T-helper 1 cell treated with Interleukin-12 subunit alpha and Interleukin-12 subunit beta and Interleukin-4 antibody, amounts not matched to agents 30 μg/mL and 1 μg/mL, for 36 hours (primary cell): ENCODE measurements around the gene STK4.
A peak's percentile ranks its signal among the peaks of the same experiment; 100 is the strongest.

Experiments
- H3K27ac Mint-ChIP-seq: one replicate; pipeline ENCODE4 v1.8.0; 2021; ENCODE audit warnings: mild to moderate bottlenecking, mixed read lengths
- H3K27me3 Mint-ChIP-seq: one replicate; pipeline ENCODE4 v1.8.0; 2021; ENCODE audit warnings: low read depth, mixed read lengths
- H3K36me3 Mint-ChIP-seq: one replicate; pipeline ENCODE4 v1.8.0; 2021; ENCODE audit warnings: low read depth, mixed read lengths
- H3K4me1 Mint-ChIP-seq: one replicate; pipeline ENCODE4 v1.8.0; 2021; ENCODE audit warnings: low read depth, mixed read lengths
- H3K4me3 Mint-ChIP-seq: one replicate; pipeline ENCODE4 v1.8.0; 2021; ENCODE audit warnings: mild to moderate bottlenecking, moderate library complexity, mixed read lengths
- H3K9me3 Mint-ChIP-seq: one replicate; pipeline ENCODE4 v1.8.0; 2021; ENCODE audit warnings: mixed read lengths

The STK4 gene

GRCh38 chr20:45037635-45038034, 71.3 kb downstream of the STK4 start:
- H3K4me1 Mint-ChIP-seq: peaks cover 42% of the 10 kb centered on the region

GRCh38 chr20:45038745-45039474, 72.6 kb downstream of the STK4 start:
- Mint-ChIP-seq H3K4me1 (peaks cover 40% of the 10 kb centered on the region), H3K36me3 (peaks cover 37% of the 10 kb centered on the region), H3K27me3 (no peaks in the 10 kb centered on the region)

More at GRCh38 chr20:45037635-45038034, 71.3 kb downstream of the STK4 start:
- Mint-ChIP-seq H3K27me3 (no peaks in the 10 kb centered on the region), H3K27ac (no peak overlapping the region), H3K36me3 (peaks cover 36% of the 10 kb centered on the region), H3K9me3 (no peaks in the 10 kb centered on the region), H3K4me3 (no peak overlapping the region)

GRCh38 chr20:45039475-45039820, 73.1 kb downstream of the STK4 start:
- peaks cover 40% of the 10 kb centered on the region for H3K4me1 Mint-ChIP-seq
- H3K4me3 Mint-ChIP-seq: no peak overlapping the region
- H3K36me3 Mint-ChIP-seq: peaks cover 38% of the 10 kb centered on the region
- no peaks in the 10 kb centered on the region for H3K9me3 Mint-ChIP-seq
- H3K27me3 Mint-ChIP-seq: no peaks in the 10 kb centered on the region
- no peak overlapping the region for H3K27ac Mint-ChIP-seq

More at GRCh38 chr20:45038745-45039474, 72.6 kb downstream of the STK4 start:
- no peaks in the 10 kb centered on the region for H3K9me3 Mint-ChIP-seq
- H3K4me3 Mint-ChIP-seq: no peak overlapping the region
- H3K27ac Mint-ChIP-seq: no peak overlapping the region

- H3K9me3 Mint-ChIP-seq: no peaks in the 10 kb centered on the region
- H3K4me1 Mint-ChIP-seq: peaks cover 29% of the 10 kb centered on the region
- no peak overlapping the region for H3K4me3 Mint-ChIP-seq
- peaks cover 26% of the 10 kb centered on the region for H3K36me3 Mint-ChIP-seq
- H3K27ac Mint-ChIP-seq: peak overlapping the region; percentile 59
- no peaks in the 10 kb centered on the region for H3K27me3 Mint-ChIP-seq
Measured at GRCh38 chr20:45041464-45042337, 75.4 kb downstream of the STK4 start.

GRCh38 chr20:45042978-45043377, 76.7 kb downstream of the STK4 start:
- Mint-ChIP-seq H3K4me1 (peaks cover 25% of the 10 kb centered on the region), H3K4me3 (no peak overlapping the region), H3K27ac (no peak overlapping the region), H3K27me3 (no peaks in the 10 kb centered on the region), H3K9me3 (no peaks in the 10 kb centered on the region), H3K36me3 (peaks cover 22% of the 10 kb centered on the region)

- H3K4me1 Mint-ChIP-seq: peaks cover 29% of the 10 kb centered on the region
- peaks cover 23% of the 10 kb centered on the region for H3K36me3 Mint-ChIP-seq
- H3K9me3 Mint-ChIP-seq: no peaks in the 10 kb centered on the region
Measured at GRCh38 chr20:45044084-45044573, 77.8 kb downstream of the STK4 start.

GRCh38 chr20:45044601-45045000, 78.3 kb downstream of the STK4 start:
- Mint-ChIP-seq H3K4me1 (peaks cover 34% of the 10 kb centered on the region), H3K4me3 (no peak overlapping the region), H3K9me3 (no peaks in the 10 kb centered on the region), H3K27ac (no peak overlapping the region), H3K27me3 (no peaks in the 10 kb centered on the region), H3K36me3 (peaks cover 23% of the 10 kb centered on the region)

More at GRCh38 chr20:45044084-45044573, 77.8 kb downstream of the STK4 start:
- Mint-ChIP-seq H3K27ac (peak overlapping the region; percentile 9), H3K27me3 (no peaks in the 10 kb centered on the region), H3K4me3 (no peak overlapping the region)

- no peaks in the 10 kb centered on the region for H3K27me3 Mint-ChIP-seq
- no peak overlapping the region for H3K27ac Mint-ChIP-seq
- H3K36me3 Mint-ChIP-seq: peaks cover 21% of the 10 kb centered on the region
- H3K9me3 Mint-ChIP-seq: no peaks in the 10 kb centered on the region
- H3K4me3 Mint-ChIP-seq: no peak overlapping the region
- peaks cover 37% of the 10 kb centered on the region for H3K4me1 Mint-ChIP-seq
Measured at GRCh38 chr20:45047581-45048119, 81.3 kb downstream of the STK4 start.

GRCh38 chr20:45049438-45049837, 83.1 kb downstream of the STK4 start:
- no peaks in the 10 kb centered on the region for H3K27me3 Mint-ChIP-seq
- H3K27ac Mint-ChIP-seq: peak overlapping the region; percentile 74
- peaks cover 17% of the 10 kb centered on the region for H3K36me3 Mint-ChIP-seq
- peaks cover 42% of the 10 kb centered on the region for H3K4me1 Mint-ChIP-seq
- peak overlapping the region; percentile 22 for H3K4me3 Mint-ChIP-seq
- H3K9me3 Mint-ChIP-seq: no peaks in the 10 kb centered on the region

GRCh38 chr20:45049904-45050471, 83.7 kb downstream of the STK4 start:
- Mint-ChIP-seq H3K27ac (peak overlapping the region; percentile 74), H3K4me3 (peak overlapping the region; percentile 22), H3K4me1 (peaks cover 42% of the 10 kb centered on the region), H3K9me3 (no peaks in the 10 kb centered on the region), H3K27me3 (no peaks in the 10 kb centered on the region), H3K36me3 (peaks cover 21% of the 10 kb centered on the region)

- no peak overlapping the region for H3K27ac Mint-ChIP-seq
- H3K36me3 Mint-ChIP-seq: peaks cover 29% of the 10 kb centered on the region
- no peaks in the 10 kb centered on the region for H3K9me3 Mint-ChIP-seq
- H3K4me3 Mint-ChIP-seq: no peak overlapping the region
- H3K4me1 Mint-ChIP-seq: peaks cover 45% of the 10 kb centered on the region
- H3K27me3 Mint-ChIP-seq: no peaks in the 10 kb centered on the region
Measured at GRCh38 chr20:45051204-45052060, 85.1 kb downstream of the STK4 start.

- H3K27ac Mint-ChIP-seq: peak overlapping the region; percentile 37
- no peaks in the 10 kb centered on the region for H3K9me3 Mint-ChIP-seq
- peaks cover 46% of the 10 kb centered on the region for H3K4me1 Mint-ChIP-seq
- H3K4me3 Mint-ChIP-seq: no peak overlapping the region
- no peaks in the 10 kb centered on the region for H3K27me3 Mint-ChIP-seq
- H3K36me3 Mint-ChIP-seq: peaks cover 34% of the 10 kb centered on the region
Measured at GRCh38 chr20:45052698-45053429, 86.6 kb downstream of the STK4 start.
